NB4 (cell line): Measurements from ENCODE around the gene CCN6.

Experiments
- DNase-seq: peaks from one replicate; pipeline ENCODE4 v3.0.0; 2010; ENCODE audit warnings: low read depth
- H3K4me3 ChIP-seq: one replicate; pipeline ENCODE4 v1.5.1; 2011; ENCODE audit warnings: mild to moderate bottlenecking, low read depth, low read length, moderate library complexity
- MYC ChIP-seq: IDR thresholded peaks from 2 replicates; pipeline ENCODE4 v1.6.1; 2011; ENCODE audit warnings: low read depth, low read length
- POLR2A ChIP-seq: IDR thresholded peaks from 2 replicates; pipeline ENCODE4 v1.6.1; 2011; ENCODE audit warnings: mild to moderate bottlenecking; ENCODE audit not compliant: insufficient read length; ENCODE audit errors: extremely low read depth
- TF ChIP-seq, protein P1 (sequence below): IDR thresholded peaks from 2 replicates; pipeline ENCODE4 v1.6.1; 2011; ENCODE audit warnings: low read depth, low read length
- TF ChIP-seq, protein P2 (sequence below): IDR thresholded peaks from one replicate; pipeline ENCODE4 v1.5.1; 2012; ENCODE audit warnings: low read depth, low read length

CCN6 gene

DNA sequence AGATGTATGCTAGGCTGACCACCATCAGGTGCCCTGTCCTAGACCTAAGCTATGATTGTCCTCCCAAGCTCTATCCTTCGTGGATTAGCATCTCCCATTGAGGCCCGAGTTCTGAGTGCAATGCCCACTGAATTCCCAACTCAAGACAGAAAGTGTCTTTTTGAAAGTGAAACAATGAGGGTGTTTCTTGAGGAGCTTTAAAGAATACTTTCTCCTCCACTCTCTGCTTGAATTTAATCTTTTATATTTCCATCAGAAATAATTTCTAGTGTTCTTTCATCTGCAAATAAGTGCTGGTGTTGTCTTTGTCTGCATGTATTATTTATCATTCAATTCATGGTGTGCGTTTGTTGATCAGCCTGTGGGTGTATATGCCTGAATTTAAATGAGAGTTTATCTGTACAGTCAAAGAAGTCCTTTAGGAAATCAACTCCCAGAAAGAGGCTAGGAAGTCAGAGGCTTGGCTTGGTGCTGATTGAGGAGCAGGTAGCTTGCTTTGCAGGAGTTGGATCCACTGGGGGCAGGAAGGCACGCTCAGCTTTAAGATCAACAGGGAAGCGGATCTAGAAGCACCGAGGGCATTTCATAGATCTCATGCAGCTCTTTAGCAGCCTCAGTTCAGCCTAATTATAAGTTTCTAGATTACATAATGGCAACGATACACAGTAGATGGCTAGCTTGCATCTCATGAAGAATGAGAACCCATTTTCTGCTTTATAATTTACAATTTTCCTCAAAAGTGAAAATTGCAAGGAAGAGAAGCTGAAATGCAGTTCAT, 36.0 kb upstream of the CCN6 start:
- TF ChIP-seq POLR2A (no peak), MYC (no peak)
- TF ChIP-seq, protein P1, sequence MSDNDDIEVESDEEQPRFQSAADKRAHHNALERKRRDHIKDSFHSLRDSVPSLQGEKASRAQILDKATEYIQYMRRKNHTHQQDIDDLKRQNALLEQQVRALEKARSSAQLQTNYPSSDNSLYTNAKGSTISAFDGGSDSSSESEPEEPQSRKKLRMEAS: no peak
- TF ChIP-seq, protein P2, sequence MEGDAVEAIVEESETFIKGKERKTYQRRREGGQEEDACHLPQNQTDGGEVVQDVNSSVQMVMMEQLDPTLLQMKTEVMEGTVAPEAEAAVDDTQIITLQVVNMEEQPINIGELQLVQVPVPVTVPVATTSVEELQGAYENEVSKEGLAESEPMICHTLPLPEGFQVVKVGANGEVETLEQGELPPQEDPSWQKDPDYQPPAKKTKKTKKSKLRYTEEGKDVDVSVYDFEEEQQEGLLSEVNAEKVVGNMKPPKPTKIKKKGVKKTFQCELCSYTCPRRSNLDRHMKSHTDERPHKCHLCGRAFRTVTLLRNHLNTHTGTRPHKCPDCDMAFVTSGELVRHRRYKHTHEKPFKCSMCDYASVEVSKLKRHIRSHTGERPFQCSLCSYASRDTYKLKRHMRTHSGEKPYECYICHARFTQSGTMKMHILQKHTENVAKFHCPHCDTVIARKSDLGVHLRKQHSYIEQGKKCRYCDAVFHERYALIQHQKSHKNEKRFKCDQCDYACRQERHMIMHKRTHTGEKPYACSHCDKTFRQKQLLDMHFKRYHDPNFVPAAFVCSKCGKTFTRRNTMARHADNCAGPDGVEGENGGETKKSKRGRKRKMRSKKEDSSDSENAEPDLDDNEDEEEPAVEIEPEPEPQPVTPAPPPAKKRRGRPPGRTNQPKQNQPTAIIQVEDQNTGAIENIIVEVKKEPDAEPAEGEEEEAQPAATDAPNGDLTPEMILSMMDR: no peak
- no peak overlapping the region for H3K4me3 ChIP-seq
- no peak for DNase-seq

DNA sequence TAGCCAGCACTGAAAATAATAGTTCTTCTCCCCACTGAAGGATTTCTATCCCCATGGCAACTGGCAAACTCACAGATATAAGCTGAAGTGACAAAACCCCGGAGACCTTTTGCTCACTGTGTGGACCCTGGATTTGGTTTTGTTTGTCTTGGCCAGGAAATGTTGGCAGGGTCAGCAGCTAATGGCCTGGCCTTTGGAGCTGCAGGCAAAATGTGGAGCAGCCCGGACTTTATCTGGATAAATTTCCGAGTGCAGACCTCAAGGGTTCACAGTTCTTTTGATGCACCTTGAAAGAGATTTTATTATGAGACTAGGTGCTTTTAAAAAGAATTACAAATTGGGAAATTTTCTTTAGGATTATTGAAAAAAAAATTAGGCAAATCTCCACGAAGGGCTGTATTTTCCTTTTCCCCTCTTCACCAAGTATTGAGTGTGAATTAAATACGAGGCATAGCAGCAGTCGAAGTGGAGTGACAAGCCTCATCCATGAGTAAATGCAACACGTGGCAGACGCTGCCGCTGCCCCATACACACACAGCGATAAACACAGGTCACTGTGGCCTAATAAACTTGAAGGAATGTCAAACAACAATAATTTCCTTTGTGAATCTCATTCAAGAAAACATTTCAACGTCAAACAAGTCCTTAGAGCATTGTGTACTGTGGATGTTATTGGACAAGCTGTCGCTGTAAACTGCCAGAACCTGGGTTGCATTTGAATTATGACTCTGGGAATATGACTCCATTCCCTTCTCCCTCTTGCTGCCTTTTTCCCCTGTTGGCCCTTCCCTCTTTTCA, 35.1 kb upstream of the CCN6 start:
- no peak for DNase-seq
- TF ChIP-seq, protein P1: no peak
- TF ChIP-seq, protein P2: no peak
- TF ChIP-seq POLR2A: no peak
- no peak for TF ChIP-seq MYC
- H3K4me3 ChIP-seq: no peak overlapping the region

DNA sequence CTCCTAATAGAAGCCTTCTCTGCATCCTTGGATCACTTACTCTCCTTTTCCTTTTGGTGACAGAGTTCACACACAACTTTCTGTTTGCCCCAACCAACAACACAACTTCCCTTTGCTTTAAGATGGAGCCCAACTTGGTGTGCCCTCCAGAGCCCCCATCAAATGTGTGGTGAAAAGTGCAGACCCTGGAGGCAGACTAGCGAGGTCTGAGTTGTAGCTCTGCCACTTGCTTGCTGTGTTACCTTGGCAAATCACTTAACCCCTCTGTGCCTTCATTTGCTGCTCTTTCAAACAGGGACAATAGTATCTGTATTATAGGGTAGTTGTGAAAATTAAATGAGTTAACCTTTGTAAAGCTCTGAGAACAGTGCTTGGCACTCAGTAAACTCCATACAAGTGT, 34.3 kb upstream of the CCN6 start:
- TF ChIP-seq, protein P1: no peak
- TF ChIP-seq POLR2A: no peak
- no peak overlapping the region for H3K4me3 ChIP-seq
- no peak for DNase-seq

DNA sequence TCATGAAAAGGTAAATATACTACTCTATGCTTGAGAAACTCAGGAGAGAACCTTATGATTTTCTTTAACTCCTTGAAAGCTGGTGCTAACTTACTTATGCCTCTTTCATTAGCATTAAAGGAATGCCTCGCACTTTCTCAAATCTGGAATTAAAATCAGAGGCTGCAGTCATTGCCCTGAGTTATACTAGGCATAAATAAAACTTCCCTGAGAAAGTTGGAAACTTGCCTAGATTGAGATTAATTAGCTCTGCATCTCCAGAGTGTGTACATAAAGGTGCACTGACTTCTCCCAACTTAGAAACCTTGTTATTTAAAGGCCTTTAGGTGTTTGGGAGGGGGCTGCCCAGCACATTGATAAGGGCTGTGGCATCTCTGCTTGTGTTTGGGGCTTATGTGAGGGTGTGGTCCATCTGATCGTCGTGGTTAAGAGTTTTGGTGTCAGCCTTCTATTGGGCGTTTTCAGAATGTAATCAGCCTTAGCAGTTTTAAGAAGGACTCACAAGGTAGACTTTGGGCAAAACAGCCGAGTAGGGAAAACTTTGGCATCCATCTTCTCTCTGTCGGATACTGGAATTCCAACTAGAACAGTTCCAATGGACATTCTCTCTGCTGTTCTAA, 32.1 kb upstream of the CCN6 start:
- no peak for DNase-seq
- TF ChIP-seq, protein P1: no peak
- TF ChIP-seq MYC (no peak), POLR2A (no peak)
- TF ChIP-seq, protein P2: no peak

DNA sequence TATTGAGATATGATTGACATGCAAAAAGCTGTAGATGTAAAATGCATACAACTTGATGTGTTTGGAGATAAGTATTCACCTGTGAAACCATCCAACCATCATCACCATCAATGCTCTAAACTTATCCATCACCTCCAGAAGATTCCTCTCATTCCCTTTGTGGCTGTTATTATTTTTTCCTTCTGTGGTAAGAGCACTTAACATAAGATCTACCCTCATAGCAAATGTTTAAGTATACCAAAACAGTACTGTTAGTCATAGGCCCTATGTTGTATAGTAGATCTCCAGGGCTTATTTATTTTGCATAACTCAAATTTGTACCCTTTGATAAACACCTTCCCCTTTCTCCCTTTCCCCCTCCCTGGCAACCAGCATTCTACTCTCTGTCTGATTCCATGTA, 31.2 kb upstream of the CCN6 start:
- H3K4me3 ChIP-seq: no peak overlapping the region

More for the DNA sequence above, 32.1 kb upstream of the CCN6 start:
- H3K4me3 ChIP-seq: no peak overlapping the region

More for the DNA sequence above, 31.2 kb upstream of the CCN6 start:
- no peak for DNase-seq
- TF ChIP-seq, protein P1: no peak
- TF ChIP-seq, protein P2: no peak
- TF ChIP-seq MYC (no peak), POLR2A (no peak)
